ENCODE measurements around the gene BRF1. TPM values are rescaled to one million over a fixed set of nuclear protein-coding genes. Genes with fewer than 3 reads are reported as not detected.

Gene BRF1
- total RNA-seq, 1 experiment from 2014 or later = 41.2 TPM

- peaks cover 46% of the 10 kb centered on the region for H3K79me2 ChIP-seq (ENCODE audit: insufficient read depth, low read length)
- H3K4me1 ChIP-seq (ENCODE audit: control insufficient read depth in 1 of 2, insufficient read depth in 2 of 2, low read length in 2 of 2) = peaks cover 17 to 20% of the 10 kb centered on the region in 2 experiments; a peak in 3 of 4 replicates
- intact Hi-C loops (cut with micrococcal nuclease) = no loop called here
- RAD21 ChIA-PET (ENCODE audit: low non-redundant PET in 1 of 2, low total read pairs in 2 of 2, uncharacterized antibody in 2 of 2, unreplicated experiment in 2 of 2) = interaction anchor here in 1 of 2 experiments (0.6 to 1.2 kb wide), 2 partner anchors 20 to 179 kb away, joined by 3 to 4 read pairs; partner anchors contain the start of gene PACS2
- H3K4me2 ChIP-seq (ENCODE audit: low read length) = no peak overlapping the region
- BruUV-seq (replicated peaks) = no TSS peak
- H3K9ac ChIP-seq (ENCODE audit: low read length) = no peak overlapping the region
- H3K9me3 ChIP-seq (ENCODE audit: control insufficient read depth in 1 of 2, insufficient read depth in 1 of 2, low read depth in 1 of 2, low read length in 2 of 2) = no peaks in the 10 kb centered on the region
- DNase-seq (ENCODE audit: low read depth, low spot score) (no peak), ATAC-seq (no peak)
- H4K20me1 ChIP-seq (ENCODE audit: insufficient read depth) = no peaks in the 10 kb centered on the region
- H3K4me3 ChIP-seq (replicated peaks in 1 of 2; ENCODE audit: low read depth in 1 of 2, low read length in 2 of 2) = no peak overlapping the region
- CTCF ChIA-PET = interaction anchor here (0.6 to 1.3 kb wide), 6 partner anchors 18 to 243 kb away, joined by 3 to 6 read pairs (median 4); partner anchors contain the start of genes BRF1 and JAG2
- no peaks in the 10 kb centered on the region for H3K27me3 ChIP-seq (ENCODE audit: insufficient read depth, low read length)
- POLR2A ChIA-PET = interaction anchor here (1.4 kb wide), 1 partner anchor 33 kb away, joined by 5 read pairs; the partner anchor contains the start of gene BRF1
- TF ChIP-seq EGR1 (IDR thresholded peaks at IDR 0.05; ENCODE audit: low read depth) (no peak), FOSL1 (IDR thresholded peaks at IDR 0.05; ENCODE audit: low read depth) (no peak), SRF (IDR thresholded peaks at IDR 0.05; ENCODE audit: low read depth) (no peak)
- no peak overlapping the region; the same call in 1 of the 2 replicates for H3K27ac ChIP-seq (ENCODE audit: low read depth, low read length)
- no peak overlapping the region for H2AFZ ChIP-seq (ENCODE audit: low read depth, low read length, poor library complexity, severe bottlenecking)
- H3K36me3 ChIP-seq (ENCODE audit: control insufficient read depth in 1 of 2, insufficient read depth in 2 of 2, low read length in 2 of 2) = no peaks in the 10 kb centered on the region
- no peaks in the 10 kb centered on the region for H3K9me2 ChIP-seq (ENCODE audit: insufficient read depth)
Observed at GRCh38 chr14:105333613-105334364, 33.0 kb upstream of the BRF1 start.

- Histone ChIP-seq H3K27ac (ENCODE audit: low read depth, low read length) (no peak overlapping the region), H3K36me3 (ENCODE audit: control insufficient read depth in 1 of 2, insufficient read depth in 2 of 2, low read length in 2 of 2) (no peaks in the 10 kb centered on the region), H3K4me3 (replicated peaks in 1 of 2; ENCODE audit: low read depth in 1 of 2, low read length in 2 of 2) (no peak overlapping the region), H3K9me3 (ENCODE audit: control insufficient read depth in 1 of 2, insufficient read depth in 1 of 2, low read depth in 1 of 2, low read length in 2 of 2) (no peaks in the 10 kb centered on the region), H3K79me2 (ENCODE audit: insufficient read depth, low read length) (peaks cover 52% of the 10 kb centered on the region), H3K9me2 (ENCODE audit: insufficient read depth) (no peaks in the 10 kb centered on the region), H3K4me2 (ENCODE audit: low read length) (no peak overlapping the region), H3K27me3 (ENCODE audit: insufficient read depth, low read length) (no peaks in the 10 kb centered on the region), H4K20me1 (ENCODE audit: insufficient read depth) (no peaks in the 10 kb centered on the region), H3K4me1 (ENCODE audit: control insufficient read depth in 1 of 2, insufficient read depth in 2 of 2, low read length in 2 of 2) (peaks cover 17 to 20% of the 10 kb centered on the region in 2 experiments; a peak in 3 of 4 replicates), H3K9ac (ENCODE audit: low read length) (no peak overlapping the region), H2AFZ (ENCODE audit: low read depth, low read length, poor library complexity, severe bottlenecking) (no peak overlapping the region)
- TF ChIP-seq FOSL1 (IDR thresholded peaks at IDR 0.05; ENCODE audit: low read depth) (no peak), MAX (IDR thresholded peaks at IDR 0.05) (no peak), ELF1 (IDR thresholded peaks at IDR 0.05; ENCODE audit: borderline replicate concordance, low read depth) (no peak), SP1 (IDR thresholded peaks at IDR 0.05; ENCODE audit: low read depth) (no peak), RAD21 (IDR thresholded peaks at IDR 0.05; ENCODE audit: low read depth) (no peak), CBX3 (IDR thresholded peaks at IDR 0.05; ENCODE audit: low read depth) (no peak), ZBTB33 (IDR thresholded peaks at IDR 0.05; ENCODE audit: extremely low read depth, insufficient replicate concordance, low read length) (no peak), ZNF274 (IDR thresholded peaks at IDR 0.05; ENCODE audit: low read depth, low read length) (no peak), YY1 (IDR thresholded peaks at IDR 0.05; ENCODE audit: extremely low read depth, insufficient replicate concordance, low read depth, low read length) (no peak), ATF3 (IDR thresholded peaks at IDR 0.05) (no peak), SRF (IDR thresholded peaks at IDR 0.05; ENCODE audit: low read depth) (no peak), EZH2phosphoT487 (IDR thresholded peaks at IDR 0.05; ENCODE audit: borderline replicate concordance) (no peak), JUND (IDR thresholded peaks at IDR 0.05) (no peak), EZH2 (IDR thresholded peaks at IDR 0.05) (no peak)
- ChIA-PET CTCF (no interaction called here), RAD21 (ENCODE audit: low non-redundant PET in 1 of 2, low total read pairs in 2 of 2, uncharacterized antibody in 2 of 2, unreplicated experiment in 2 of 2) (no interaction called here), POLR2A (no interaction called here)
- ATAC-seq (no peak), DNase-seq (ENCODE audit: low read depth, low spot score) (no peak)
- BruUV-seq (replicated peaks) = no TSS peak
- intact Hi-C loops (cut with micrococcal nuclease) = no loop called here
Observed at GRCh38 chr14:105333020-105333490, 32.3 kb upstream of the BRF1 start.

Data from HCT116 (cell line).